ENCODE results near the gene SUGCT. TPM values are rescaled to one million over a fixed set of nuclear protein-coding genes. Genes with fewer than 3 reads are reported as not detected.

Gene SUGCT
- total and polyA plus RNA-seq, 9 of the 15 experiments (the other 6 are each of a cell fraction or from before 2014, with no cell fraction given) = 0.58 to 2.5 (median 1.4) TPM

DNA sequence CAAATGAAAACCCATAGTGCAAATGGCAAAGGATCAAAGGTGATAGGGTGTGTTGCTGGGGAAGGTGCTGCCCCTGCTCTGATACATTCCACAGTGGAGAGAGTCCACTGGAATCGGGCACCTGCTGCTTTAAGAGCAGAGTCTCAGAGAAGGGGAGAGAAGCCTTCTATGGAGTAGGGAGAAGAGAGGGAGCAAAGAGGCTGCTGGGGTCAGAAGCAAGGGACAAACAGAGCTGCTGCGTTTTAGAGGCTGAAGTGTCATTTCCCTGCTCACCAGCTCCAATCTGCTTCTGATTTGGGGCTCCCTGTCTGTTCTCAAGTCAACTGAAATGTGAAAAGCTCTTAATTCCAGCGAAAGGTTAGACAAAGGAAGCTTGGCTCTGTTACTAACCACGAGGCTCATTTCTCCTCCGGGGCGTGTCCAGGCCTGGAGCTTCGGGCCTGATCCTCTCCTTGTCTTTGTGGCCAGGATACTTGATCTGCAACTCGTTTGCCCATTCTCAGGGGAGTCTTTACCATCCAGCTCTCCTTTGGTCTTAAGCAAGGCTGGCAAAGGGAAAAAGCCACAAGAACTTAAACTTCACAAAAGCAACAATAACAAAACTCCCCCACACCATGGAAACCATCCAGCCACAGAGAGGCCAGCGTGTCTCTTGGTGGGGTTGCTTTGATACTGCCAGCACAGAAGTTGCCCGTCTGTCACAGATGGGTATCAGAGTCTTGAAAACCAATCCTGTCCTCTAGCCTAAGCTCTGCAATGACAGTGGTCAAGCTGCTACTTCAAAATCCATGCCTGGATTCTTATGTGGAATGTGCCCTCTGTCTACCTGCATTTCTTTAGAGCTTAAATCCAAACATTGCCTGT lies 692.6 kb downstream of the SUGCT start:
- FAIRE-seq = no peak
- H3K36me3 ChIP-seq (ENCODE audit: control insufficient read depth, insufficient read depth, low read length) = no peaks in the 10 kb centered on the region
- no peaks in the 10 kb centered on the region for H3K27me3 ChIP-seq (ENCODE audit: control insufficient read depth in 2 of 2, insufficient read depth in 2 of 2, low read length in 2 of 2)
- no peaks in the 10 kb centered on the region for H3K9me1 ChIP-seq (ENCODE audit: control insufficient read depth, insufficient read depth, low read length)
- H3K9me3 ChIP-seq (replicated peaks; ENCODE audit: control insufficient read depth, insufficient read depth, low read depth, low read length) = no peaks in the 10 kb centered on the region
- BruUV-seq (replicated peaks) = no TSS peak
- intact Hi-C loops (cut with micrococcal nuclease) (no loop called here), in situ Hi-C loops (cut with MboI) (no loop called here)
- no peak overlapping the region for H3K9ac ChIP-seq (ENCODE audit: insufficient read depth in 1 of 2, low read depth in 2 of 2, low read length in 2 of 2)
- POLR2A ChIA-PET = interaction anchor here (0.5 to 0.8 kb wide), 2 partner anchors 23 to 192 kb away, joined by 3 read pairs; no protein-coding TSS in a partner anchor
- H4K20me1 ChIP-seq (replicated peaks; ENCODE audit: control insufficient read depth, insufficient read depth, low read length) = no peaks in the 10 kb centered on the region
- no peak overlapping the region for H3K4me3 ChIP-seq
- 2% methylated on average over 10 of the region's 10 CpGs for WGBS (ENCODE audit: insufficient coverage, low coverage, missing lambda C conversion rate)
- H3K27ac ChIP-seq (ENCODE audit: extremely low read depth, low read depth, low read length) = no peak overlapping the region
- no peak for DNase-seq (ENCODE audit: extremely low read depth in 1 of 4, low spot score in 3 of 4)
- CTCF ChIA-PET (ENCODE audit: low intra/inter-chr PET ratio) = no interaction called here
- H2AFZ ChIP-seq (ENCODE audit: low read depth, low read length) = no peak overlapping the region
- H3K4me2 ChIP-seq (ENCODE audit: insufficient read depth, low read length) = no peak overlapping the region
- H3K79me2 ChIP-seq (ENCODE audit: control insufficient read depth, insufficient read depth, low read length) = no peaks in the 10 kb centered on the region
- no peak for ATAC-seq
- no peaks in the 10 kb centered on the region for H3K4me1 ChIP-seq (replicated peaks in 1 of 2; ENCODE audit: control insufficient read depth in 2 of 2, insufficient read depth in 2 of 2, low read length in 2 of 2)
- TF ChIP-seq RB1 (IDR thresholded peaks at IDR 0.05; ENCODE audit: low read depth) (no peak), MAZ (CRISPR knock-in tag; conservative IDR thresholded peaks at IDR 0.05 in 1 of 2, IDR thresholded peaks at IDR 0.05 in 1 of 2) (no peak), MAFG (tag; conservative IDR thresholded peaks at IDR 0.05) (no peak), ZNF224 (CRISPR knock-in tag; IDR thresholded peaks at IDR 0.05) (no peak), GATAD2A (IDR thresholded peaks at IDR 0.05) (no peak), CTBP1 (IDR thresholded peaks at IDR 0.05; ENCODE audit: borderline replicate concordance) (no peak)
- TF ChIP-seq, protein P1, sequence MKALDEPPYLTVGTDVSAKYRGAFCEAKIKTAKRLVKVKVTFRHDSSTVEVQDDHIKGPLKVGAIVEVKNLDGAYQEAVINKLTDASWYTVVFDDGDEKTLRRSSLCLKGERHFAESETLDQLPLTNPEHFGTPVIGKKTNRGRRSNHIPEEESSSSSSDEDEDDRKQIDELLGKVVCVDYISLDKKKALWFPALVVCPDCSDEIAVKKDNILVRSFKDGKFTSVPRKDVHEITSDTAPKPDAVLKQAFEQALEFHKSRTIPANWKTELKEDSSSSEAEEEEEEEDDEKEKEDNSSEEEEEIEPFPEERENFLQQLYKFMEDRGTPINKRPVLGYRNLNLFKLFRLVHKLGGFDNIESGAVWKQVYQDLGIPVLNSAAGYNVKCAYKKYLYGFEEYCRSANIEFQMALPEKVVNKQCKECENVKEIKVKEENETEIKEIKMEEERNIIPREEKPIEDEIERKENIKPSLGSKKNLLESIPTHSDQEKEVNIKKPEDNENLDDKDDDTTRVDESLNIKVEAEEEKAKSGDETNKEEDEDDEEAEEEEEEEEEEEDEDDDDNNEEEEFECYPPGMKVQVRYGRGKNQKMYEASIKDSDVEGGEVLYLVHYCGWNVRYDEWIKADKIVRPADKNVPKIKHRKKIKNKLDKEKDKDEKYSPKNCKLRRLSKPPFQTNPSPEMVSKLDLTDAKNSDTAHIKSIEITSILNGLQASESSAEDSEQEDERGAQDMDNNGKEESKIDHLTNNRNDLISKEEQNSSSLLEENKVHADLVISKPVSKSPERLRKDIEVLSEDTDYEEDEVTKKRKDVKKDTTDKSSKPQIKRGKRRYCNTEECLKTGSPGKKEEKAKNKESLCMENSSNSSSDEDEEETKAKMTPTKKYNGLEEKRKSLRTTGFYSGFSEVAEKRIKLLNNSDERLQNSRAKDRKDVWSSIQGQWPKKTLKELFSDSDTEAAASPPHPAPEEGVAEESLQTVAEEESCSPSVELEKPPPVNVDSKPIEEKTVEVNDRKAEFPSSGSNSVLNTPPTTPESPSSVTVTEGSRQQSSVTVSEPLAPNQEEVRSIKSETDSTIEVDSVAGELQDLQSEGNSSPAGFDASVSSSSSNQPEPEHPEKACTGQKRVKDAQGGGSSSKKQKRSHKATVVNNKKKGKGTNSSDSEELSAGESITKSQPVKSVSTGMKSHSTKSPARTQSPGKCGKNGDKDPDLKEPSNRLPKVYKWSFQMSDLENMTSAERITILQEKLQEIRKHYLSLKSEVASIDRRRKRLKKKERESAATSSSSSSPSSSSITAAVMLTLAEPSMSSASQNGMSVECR (CRISPR knock-in tag; IDR thresholded peaks at IDR 0.05) = no peak
- TF ChIP-seq, protein P2, sequence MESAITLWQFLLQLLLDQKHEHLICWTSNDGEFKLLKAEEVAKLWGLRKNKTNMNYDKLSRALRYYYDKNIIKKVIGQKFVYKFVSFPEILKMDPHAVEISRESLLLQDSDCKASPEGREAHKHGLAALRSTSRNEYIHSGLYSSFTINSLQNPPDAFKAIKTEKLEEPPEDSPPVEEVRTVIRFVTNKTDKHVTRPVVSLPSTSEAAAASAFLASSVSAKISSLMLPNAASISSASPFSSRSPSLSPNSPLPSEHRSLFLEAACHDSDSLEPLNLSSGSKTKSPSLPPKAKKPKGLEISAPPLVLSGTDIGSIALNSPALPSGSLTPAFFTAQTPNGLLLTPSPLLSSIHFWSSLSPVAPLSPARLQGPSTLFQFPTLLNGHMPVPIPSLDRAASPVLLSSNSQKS (CRISPR knock-in tag; IDR thresholded peaks at IDR 0.05) = no peak
- TF ChIP-seq, protein P3, sequence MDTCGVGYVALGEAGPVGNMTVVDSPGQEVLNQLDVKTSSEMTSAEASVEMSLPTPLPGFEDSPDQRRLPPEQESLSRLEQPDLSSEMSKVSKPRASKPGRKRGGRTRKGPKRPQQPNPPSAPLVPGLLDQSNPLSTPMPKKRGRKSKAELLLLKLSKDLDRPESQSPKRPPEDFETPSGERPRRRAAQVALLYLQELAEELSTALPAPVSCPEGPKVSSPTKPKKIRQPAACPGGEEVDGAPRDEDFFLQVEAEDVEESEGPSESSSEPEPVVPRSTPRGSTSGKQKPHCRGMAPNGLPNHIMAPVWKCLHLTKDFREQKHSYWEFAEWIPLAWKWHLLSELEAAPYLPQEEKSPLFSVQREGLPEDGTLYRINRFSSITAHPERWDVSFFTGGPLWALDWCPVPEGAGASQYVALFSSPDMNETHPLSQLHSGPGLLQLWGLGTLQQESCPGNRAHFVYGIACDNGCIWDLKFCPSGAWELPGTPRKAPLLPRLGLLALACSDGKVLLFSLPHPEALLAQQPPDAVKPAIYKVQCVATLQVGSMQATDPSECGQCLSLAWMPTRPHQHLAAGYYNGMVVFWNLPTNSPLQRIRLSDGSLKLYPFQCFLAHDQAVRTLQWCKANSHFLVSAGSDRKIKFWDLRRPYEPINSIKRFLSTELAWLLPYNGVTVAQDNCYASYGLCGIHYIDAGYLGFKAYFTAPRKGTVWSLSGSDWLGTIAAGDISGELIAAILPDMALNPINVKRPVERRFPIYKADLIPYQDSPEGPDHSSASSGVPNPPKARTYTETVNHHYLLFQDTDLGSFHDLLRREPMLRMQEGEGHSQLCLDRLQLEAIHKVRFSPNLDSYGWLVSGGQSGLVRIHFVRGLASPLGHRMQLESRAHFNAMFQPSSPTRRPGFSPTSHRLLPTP (IDR thresholded peaks at IDR 0.05; ENCODE audit: borderline replicate concordance, extremely low read depth, insufficient read length) = no peak
- TF ChIP-seq, protein P4, sequence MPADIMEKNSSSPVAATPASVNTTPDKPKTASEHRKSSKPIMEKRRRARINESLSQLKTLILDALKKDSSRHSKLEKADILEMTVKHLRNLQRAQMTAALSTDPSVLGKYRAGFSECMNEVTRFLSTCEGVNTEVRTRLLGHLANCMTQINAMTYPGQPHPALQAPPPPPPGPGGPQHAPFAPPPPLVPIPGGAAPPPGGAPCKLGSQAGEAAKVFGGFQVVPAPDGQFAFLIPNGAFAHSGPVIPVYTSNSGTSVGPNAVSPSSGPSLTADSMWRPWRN (IDR thresholded peaks at IDR 0.05; ENCODE audit: low read depth) = no peak

All from K562 (cell line).